IMR-90 (cell line): Measurements from ENCODE around the gene KRIT1.

Experiments
- BHLHE40 ChIP-seq: fragments of 150-350 bp; IDR thresholded peaks from 2 replicates; pipeline ENCODE4 v1.6.1; 2016; ENCODE audit warnings: mild to moderate bottlenecking, low read depth, low read length
- CHD1 ChIP-seq: IDR thresholded peaks from 2 replicates; pipeline ENCODE4 v1.6.1; 2012; ENCODE audit warnings: low read depth, low read length, improper control_type of control experiment
- CTCF ChIP-seq: conservative IDR thresholded peaks from 2 replicates; pipeline ENCODE4 v1.5.1; 2012; ENCODE audit warnings: mild to moderate bottlenecking, low read depth, low read length, improper control_type of control experiment
- FOS ChIP-seq: fragments of 150-350 bp; IDR thresholded peaks from 2 replicates; pipeline ENCODE4 v1.6.1; 2016; ENCODE audit warnings: low read depth, low read length
- MAFK ChIP-seq: IDR thresholded peaks from 2 replicates; pipeline ENCODE4 v1.6.1; 2012; ENCODE audit warnings: low read depth, low read length, improper control_type of control experiment
- MAZ ChIP-seq: IDR thresholded peaks from 2 replicates; pipeline ENCODE4 v1.6.1; 2012; ENCODE audit warnings: low read depth, mild to moderate bottlenecking, low read length, improper control_type of control experiment, moderate library complexity, borderline replicate concordance
- POLR2A ChIP-seq: IDR thresholded peaks from 2 replicates; pipeline ENCODE4 v1.6.1; 2012; ENCODE audit warnings: mild to moderate bottlenecking, low read depth, low read length
- RAD21 ChIP-seq: IDR thresholded peaks from 2 replicates; pipeline ENCODE4 v1.6.1; 2012; ENCODE audit warnings: low read length, improper control_type of control experiment
- RFX5 ChIP-seq: IDR thresholded peaks from 2 replicates; pipeline ENCODE4 v1.8.0; 2012; ENCODE audit warnings: low read depth, mild to moderate bottlenecking, low read length, moderate library complexity

DNA sequence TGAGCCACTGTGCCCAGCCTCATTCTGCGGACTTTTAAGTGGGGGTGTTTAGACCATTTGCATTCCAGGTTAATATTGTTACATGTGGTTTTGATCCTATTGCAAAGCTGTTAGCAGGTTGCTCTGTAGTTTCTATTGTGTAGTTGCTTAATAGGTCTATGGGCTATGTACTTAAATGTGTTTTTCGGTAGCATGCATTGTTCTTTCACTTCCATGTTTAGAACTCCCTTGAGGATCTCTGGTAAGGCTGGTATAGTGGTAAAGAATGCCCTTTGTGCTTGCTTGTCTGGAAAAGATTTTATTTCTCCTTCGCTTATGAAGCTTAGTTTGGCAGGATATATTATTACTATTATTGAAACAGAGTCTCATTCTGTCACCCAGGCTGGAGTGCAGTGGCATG is 53.4 kb downstream of the KRIT1 start:
- TF ChIP-seq CTCF (no peak), MAFK (no peak), POLR2A (no peak), RAD21 (no peak), RFX5 (no peak), FOS (no peak), BHLHE40 (no peak), CHD1 (no peak), MAZ (no peak)
